GM23338 (cell line): ENCODE data around the gene ELOVL6. TPM values are rescaled to one million over a fixed set of nuclear protein-coding genes. Genes with fewer than 3 reads are reported as not detected.
"Not testable (repeated sequence)": the region's sequence is repeated elsewhere in the genome, so short reads cannot be mapped to it uniquely, and the experiment has no call there.

ENCODE experiments used
- ATAC-seq: fragments of 200-7000 bp; cut with Tn5 transposase; 3 replicates; pipeline ENCODE4 v1.9.1; 2020
- DNase-seq: peaks from one replicate; pipeline ENCODE4 v3.0.0-alpha.2; 2015; ENCODE audit warnings: low spot score
- H2AFZ ChIP-seq: fragments of 200-600 bp; sonication (generic); 2 replicates; pipeline ENCODE4 v1.8.0; 2016; ENCODE audit warnings: antibody characterized with exemption, mild to moderate bottlenecking, moderate library complexity
- H3F3A ChIP-seq: fragments of 200-600 bp; sonication (generic); replicated peaks from 2 replicates; pipeline ENCODE4 v1.8.0; 2017; ENCODE audit warnings: antibody characterized with exemption, mixed run types, low read depth
- H3K27ac ChIP-seq: fragments of 200-600 bp; sonication (generic); 2 replicates; pipeline ENCODE4 v1.6.1; 2016; ENCODE audit warnings: low read depth
- H3K27me3 ChIP-seq: fragments of 200-600 bp; sonication (generic); 2 replicates; pipeline ENCODE4 v1.8.0; 2016; ENCODE audit warnings: mild to moderate bottlenecking, mixed run types, moderate library complexity; ENCODE audit not compliant: insufficient read depth
- H3K36me3 ChIP-seq: fragments of 200-600 bp; sonication (generic); 2 replicates; pipeline ENCODE4 v1.8.0; 2016; ENCODE audit warnings: mild to moderate bottlenecking; ENCODE audit not compliant: insufficient read depth
- H3K4me1 ChIP-seq: fragments of 200-600 bp; sonication (generic); 2 replicates; pipeline ENCODE4 v1.8.0; 2016; ENCODE audit warnings: mild to moderate bottlenecking, moderate library complexity; ENCODE audit not compliant: insufficient read depth
- H3K4me2 ChIP-seq: fragments of 200-600 bp; sonication (generic); 2 replicates; pipeline ENCODE4 v1.7.1; 2017; ENCODE audit warnings: mixed run types
- H3K4me3 ChIP-seq: fragments of 200-600 bp; sonication (generic); 2 replicates; pipeline ENCODE4 v1.6.1; 2016; ENCODE audit warnings: mixed run types
- H3K79me2 ChIP-seq: fragments of 200-600 bp; sonication (generic); replicated peaks from 2 replicates; pipeline ENCODE4 v1.8.0; 2017; ENCODE audit warnings: mild to moderate bottlenecking; ENCODE audit not compliant: insufficient read depth
- H3K9me2 ChIP-seq: fragments of 200-600 bp; sonication (generic); 2 replicates; pipeline ENCODE4 v1.8.0; 2017; ENCODE audit not compliant: insufficient read depth
- H4K20me1 ChIP-seq: fragments of 200-600 bp; sonication (generic); replicated peaks from 2 replicates; pipeline ENCODE4 v1.8.0; 2017; ENCODE audit warnings: mild to moderate bottlenecking; ENCODE audit not compliant: insufficient read depth
- H3K27ac Mint-ChIP-seq: 2 replicates; pipeline ENCODE4 v1.8.0; 2020; ENCODE audit warnings: inconsistent platforms, mild to moderate bottlenecking, moderate library complexity, mixed read lengths
- H3K27me3 Mint-ChIP-seq: 3 replicates; pipeline ENCODE4 v1.8.0; 2022; ENCODE audit warnings: low read depth, mild to moderate bottlenecking, moderate library complexity, mixed read lengths, inconsistent platforms; ENCODE audit not compliant: insufficient read depth, poor library complexity
- H3K36me3 Mint-ChIP-seq: 3 replicates; pipeline ENCODE4 v1.8.0; 2021; ENCODE audit warnings: low read depth, mild to moderate bottlenecking, inconsistent platforms, moderate library complexity, mixed read lengths
- H3K4me1 Mint-ChIP-seq: 3 replicates; pipeline ENCODE4 v1.8.0; 2020; ENCODE audit warnings: mild to moderate bottlenecking, inconsistent platforms, mixed read lengths
- H3K4me3 Mint-ChIP-seq: 3 replicates; pipeline ENCODE4 v1.8.0; 2021; ENCODE audit warnings: moderate library complexity, mild to moderate bottlenecking, inconsistent platforms, mixed read lengths
- H3K9me3 Mint-ChIP-seq: 3 replicates; pipeline ENCODE4 v1.8.0; 2020; ENCODE audit warnings: moderate library complexity, mild to moderate bottlenecking, inconsistent platforms, mixed read lengths
- CREB1 ChIP-seq: fragments of 250-450 bp; sonication (Bioruptor Pico); IDR thresholded peaks from 2 replicates; pipeline ENCODE4 v1.5.0; 2020; ENCODE audit warnings: low read depth, mild to moderate bottlenecking, moderate library complexity
- EZH2phosphoT487 ChIP-seq: fragments of 200-600 bp; sonication (generic); IDR thresholded peaks from one replicate; pipeline ENCODE4 v1.8.1; 2018; ENCODE audit warnings: antibody characterized with exemption; ENCODE audit not compliant: unreplicated experiment
- JUNB ChIP-seq: IDR thresholded peaks from one replicate; pipeline ENCODE4 v1.6.1; 2016; ENCODE audit warnings: antibody characterized with exemption; ENCODE audit not compliant: unreplicated experiment
- POLR2AphosphoS5 ChIP-seq: IDR thresholded peaks from 2 replicates; pipeline ENCODE4 v1.6.1; 2016; ENCODE audit warnings: antibody characterized with exemption, low read depth
- REST ChIP-seq: IDR thresholded peaks from one replicate; pipeline ENCODE4 v1.6.1; 2018; ENCODE audit warnings: antibody characterized with exemption; ENCODE audit not compliant: unreplicated experiment
- ZNF331 ChIP-seq: fragments of 250-450 bp; sonication (Bioruptor Pico); IDR thresholded peaks from 2 replicates; pipeline ENCODE4 v1.5.0; 2020; ENCODE audit warnings: low read depth, mild to moderate bottlenecking, moderate library complexity
- polyA plus RNA-seq: library from polyadenylated mRNA; unstranded; fragments of >200 nt; fragmentation: Nextera tagmentation; extraction: Ambion mirVana; gene quantifications from 2 replicates; pipeline ENCODE4 v1.2.1, GENCODE V29; 2016
- total RNA-seq: library from RNA; depleted of rRNA; stranded (reverse); fragments of >200 nt; shearing (Covaris generic); gene quantifications from 2 replicates; pipeline ENCODE4 v1.2.3, GENCODE V29; 2014

ELOVL6 gene
- total and polyA plus RNA-seq, 2 experiments from 2014 or later, result 82.7 to 89.5 TPM

GRCh38 chr4:110195561-110196205 is 2.7 kb downstream of the ELOVL6 start (continued):
- TF ChIP-seq REST, result no peak
- no peak for TF ChIP-seq EZH2phosphoT487
- no peak for TF ChIP-seq JUNB
- no peak for TF ChIP-seq ZNF331 (CRISPR knock-in tag)

DNA sequence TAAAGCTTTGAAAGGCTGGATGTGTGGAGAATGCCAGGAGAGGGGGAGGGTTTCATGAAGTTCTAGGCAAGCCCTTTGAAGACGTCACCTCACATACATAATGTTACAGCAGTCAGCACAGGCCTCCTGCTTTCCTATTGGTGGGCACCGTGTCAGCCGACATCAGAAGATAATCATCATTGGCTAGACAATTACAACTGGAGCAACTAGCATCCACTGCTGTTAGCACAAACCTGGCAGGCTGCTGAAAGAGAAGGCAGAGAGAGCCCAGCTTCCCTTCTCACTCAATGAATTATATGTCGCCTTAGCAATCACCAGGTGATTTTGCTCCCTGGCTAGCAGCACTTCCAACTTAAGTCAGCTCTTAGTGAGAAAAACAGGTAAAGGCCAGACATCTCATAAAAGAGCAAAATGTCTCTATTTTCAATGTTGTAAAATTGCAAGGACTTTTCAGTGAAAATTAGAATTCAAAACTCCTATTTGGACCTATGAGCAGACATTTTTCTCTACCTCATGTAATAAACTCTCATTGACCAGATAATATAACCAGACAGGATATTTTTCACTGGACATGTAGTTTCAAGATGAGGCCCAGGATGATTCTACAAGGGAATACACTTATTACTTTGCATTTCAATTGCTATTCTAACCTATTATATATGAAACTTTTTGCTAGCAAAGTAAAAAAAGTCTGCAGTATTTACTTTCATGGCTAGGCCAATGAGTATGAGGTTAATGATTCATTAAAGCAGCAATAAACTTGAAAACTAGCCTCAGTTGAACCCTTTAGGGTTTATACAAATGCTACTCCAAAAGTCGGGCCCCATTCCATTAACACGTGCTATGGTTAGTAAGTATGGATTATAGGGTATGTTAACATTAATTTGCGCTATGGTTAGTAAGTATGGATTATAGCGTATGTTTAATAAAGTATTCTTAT is 4.3 kb downstream of the ELOVL6 start:
- Histone ChIP-seq H3K4me2 (peak overlapping the region; percentile 88), H3K27me3 (no peaks in the 10 kb centered on the region), H3K79me2 (peaks cover 84% of the 10 kb centered on the region), H3K4me1 (peaks cover 38% of the 10 kb centered on the region), H3K36me3 (peaks cover 7% of the 10 kb centered on the region; the same call in 1 of the 2 replicates), H3K9me2 (no peaks in the 10 kb centered on the region), H3F3A (0 out of 2 replicates have a peak, but pooled peaks cover 13% of the 10 kb centered on the region), H4K20me1 (peaks cover 3% of the 10 kb centered on the region; the same call in 1 of the 2 replicates), H3K27ac (peak overlapping the region; percentile 86), H3K4me3 (peak overlapping the region; percentile 96), H2AFZ (no peak overlapping the region)
- peak; percentile 11 for ATAC-seq
- peak overlapping the region; percentile 7; the same call in 1 of the 3 replicates for H3K4me3 Mint-ChIP-seq
- DNase-seq, result peak; percentile 89
- H3K27ac Mint-ChIP-seq, result peak overlapping the region; percentile 94
- TF ChIP-seq JUNB, result no peak
- peak; percentile 95 for TF ChIP-seq POLR2AphosphoS5
- TF ChIP-seq CREB1 (CRISPR knock-in tag), result peak; percentile 54; the same call in 1 of the 2 replicates
- H3K4me1 Mint-ChIP-seq, result peaks cover 33% of the 10 kb centered on the region
- peaks cover 2% of the 10 kb centered on the region; the same call in 2 of the 3 replicates for H3K9me3 Mint-ChIP-seq
- peaks cover 49% of the 10 kb centered on the region for H3K36me3 Mint-ChIP-seq
- H3K27me3 Mint-ChIP-seq, result peaks cover 10% of the 10 kb centered on the region

GRCh38 chr4:110193287-110193686 is 5.1 kb downstream of the ELOVL6 start:
- Mint-ChIP-seq H3K4me1 (peaks cover 31% of the 10 kb centered on the region), H3K27ac (peak overlapping the region; percentile 94), H3K27me3 (peaks cover 10% of the 10 kb centered on the region), H3K36me3 (peaks cover 52% of the 10 kb centered on the region)
- not testable (repeated sequence) for H3K9me2 ChIP-seq, ATAC-seq, H3K27me3 ChIP-seq, DNase-seq, H3K4me3 ChIP-seq, H3K4me3 Mint-ChIP-seq, H3K9me3 Mint-ChIP-seq, H3K36me3 ChIP-seq, H2AFZ ChIP-seq, H4K20me1 ChIP-seq
- Histone ChIP-seq H3F3A (0 out of 2 replicates have a peak, but pooled peaks cover 12% of the 10 kb centered on the region), H3K4me2 (peak overlapping the region; percentile 44), H3K79me2 (peaks cover 92% of the 10 kb centered on the region), H3K27ac (0 out of 2 replicates have a peak overlapping the region, but pooled peaks have one; percentile 6), H3K4me1 (peaks cover 37% of the 10 kb centered on the region)
